ENCODE data around the gene KCNC4.

KCNC4 gene

GRCh38 chr1:110189181-110189580 lies 20.9 kb upstream of the KCNC4 start:
- DNase-seq: no peak

GRCh38 chr1:110190282-110190929 lies 19.7 kb upstream of the KCNC4 start:
- DNase-seq: no peak

- no peak for DNase-seq
Measured at GRCh38 chr1:110192541-110192940, 17.6 kb upstream of the KCNC4 start.

GRCh38 chr1:110195196-110195595 lies 14.9 kb upstream of the KCNC4 start:
- no peak for DNase-seq

GRCh38 chr1:110196917-110197765 lies 13.0 kb upstream of the KCNC4 start:
- DNase-seq: no peak

GRCh38 chr1:110197905-110198629 lies 12.0 kb upstream of the KCNC4 start:
- DNase-seq: no peak

- no peak for DNase-seq
Measured at GRCh38 chr1:110198746-110199145, 11.4 kb upstream of the KCNC4 start.

GRCh38 chr1:110200190-110200589 lies 9.9 kb upstream of the KCNC4 start:
- DNase-seq: no peak

GRCh38 chr1:110200666-110201065 lies 9.4 kb upstream of the KCNC4 start:
- DNase-seq: no peak

- no peak for DNase-seq
Measured at GRCh38 chr1:110201157-110201825, 8.8 kb upstream of the KCNC4 start.

- DNase-seq: peak; percentile 20 to 65
Measured at GRCh38 chr1:110203021-110203661, 7.0 kb upstream of the KCNC4 start.

GRCh38 chr1:110205156-110205555 lies 5.0 kb upstream of the KCNC4 start:
- DNase-seq: no peak

- DNase-seq: no peak
Measured at GRCh38 chr1:110205591-110206155, 4.4 kb upstream of the KCNC4 start.

GRCh38 chr1:110206261-110206920 lies 3.7 kb upstream of the KCNC4 start:
- DNase-seq: no peak

- peak; percentile 24 to 41 for DNase-seq
Measured at GRCh38 chr1:110207831-110208230, 2.3 kb upstream of the KCNC4 start.

- DNase-seq: no peak
Measured at GRCh38 chr1:110208916-110209645, 1.0 kb upstream of the KCNC4 start.

GRCh38 chr1:110210604-110211495 lies 736 bp downstream of the KCNC4 start:
- DNase-seq: peak in 1 of 2 experiments; percentile 46

GRCh38 chr1:110211496-110212168 lies 1.5 kb downstream of the KCNC4 start:
- DNase-seq: no peak
